Measurements from ENCODE around the gene EIF1. TPM values are rescaled to one million over a fixed set of nuclear protein-coding genes. Genes with fewer than 3 reads are reported as not detected.

The EIF1 gene
- total RNA-seq, 5 donors from 2014 or later (not counting 1 experiment from before 2014, with no cell fraction given): 962 to 2,431 (median 988) TPM

- Histone ChIP-seq H3K4me3 (ENCODE audit: control insufficient read depth in 1 of 2, extremely low read depth in 1 of 2, low read length in 1 of 2) (no peak overlapping the region), H3K4me1 (ENCODE audit: control insufficient read depth in 1 of 2, extremely low read depth in 1 of 2, insufficient read depth in 2 of 2, low read length in 2 of 2) (peaks cover 2 to 25% of the 10 kb centered on the region in 2 experiments), H3K27ac (ENCODE audit: low read length) (no peak overlapping the region), H3K9me3 (no peaks in the 10 kb centered on the region), H3K27me3 (replicated peaks in 1 of 2; ENCODE audit: control insufficient read depth in 2 of 2, extremely low read depth in 1 of 2, insufficient read depth in 2 of 2, low read length in 1 of 2) (peaks cover 2 to 59% of the 10 kb centered on the region in 2 experiments), H3K36me3 (ENCODE audit: control insufficient read depth in 2 of 2, extremely low read depth in 1 of 2, insufficient read depth in 1 of 2, low read length in 1 of 2) (no peaks in the 10 kb centered on the region)
- peaks cover 0 to 12% (median 4%) of the 10 kb centered on the region in 3 donors for H3K4me1 Mint-ChIP-seq
- peak overlapping the region in 1 of 2 donors; percentile 36 for H3K27ac Mint-ChIP-seq
- peak in 3 of 35 experiments; percentile 13 to 36 (median 18) for DNase-seq
- POLR2A ChIA-PET: interaction anchor here in 1 of 2 donors (0.5 kb wide), 1 partner anchor 62 kb away, joined by 3 read pairs; no protein-coding TSS in a partner anchor
- peak overlapping the region in 1 of 3 donors; percentile 24 for H3K4me3 Mint-ChIP-seq
- WGBS (ENCODE audit: insufficient coverage): 59% methylated on average over 9 of the region's 17 CpGs
- peaks cover 35 to 46% of the 10 kb centered on the region in 2 donors for H3K27me3 Mint-ChIP-seq
- peak in 2 of 4 experiments; percentile 11 to 36 for ATAC-seq (replicated peaks in 1 of 4)
- H3K9me3 Mint-ChIP-seq: no peaks in the 10 kb centered on the region
- CTCF ChIA-PET: interaction anchor here (0.6 to 1.4 kb wide), 8 partner anchors 17 to 324 kb away, joined by 3 to 10 read pairs (median 5); partner anchors contain the start of gene KLHL11 (in 1 of the 2)
- no peaks in the 10 kb centered on the region for H3K36me3 Mint-ChIP-seq
Measured at GRCh38 chr17:41736983-41737679, 48.4 kb downstream of the EIF1 start.

GRCh38 chr17:41737680-41738023, 49.0 kb downstream of the EIF1 start:
- ChIA-PET CTCF (interaction anchor here (0.6 to 1.4 kb wide), 7 partner anchors 18 to 324 kb away, joined by 3 to 10 read pairs (median 6); partner anchors contain the start of gene KLHL11 (in 1 of the 2)), POLR2A (interaction anchor here in 1 of 2 donors (0.5 kb wide), 1 partner anchor 62 kb away, joined by 3 read pairs; no protein-coding TSS in a partner anchor)
- 60% methylated on average over 3 of the region's 5 CpGs for WGBS (ENCODE audit: insufficient coverage)

GRCh38 chr17:41738077-41738800, 49.6 kb downstream of the EIF1 start:
- ChIA-PET POLR2A (no interaction called here), CTCF (interaction anchor here (0.6 to 1.4 kb wide), 6 partner anchors 59 to 323 kb away, joined by 3 to 10 read pairs (median 5); partner anchors contain the start of gene KLHL11 (in 1 of the 2))
- ATAC-seq (replicated peaks in 1 of 4) (peak; percentile 83 to 94 (median 90)), DNase-seq (peak; percentile 38 to 89 (median 69))
- 39% methylated on average over 3 of the region's 10 CpGs for WGBS (ENCODE audit: insufficient coverage)
- Histone ChIP-seq H3K27ac (ENCODE audit: low read length) (no peak overlapping the region), H3K27me3 (replicated peaks in 1 of 2; ENCODE audit: control insufficient read depth in 2 of 2, extremely low read depth in 1 of 2, insufficient read depth in 2 of 2, low read length in 1 of 2) (peaks cover 0 to 47% of the 10 kb centered on the region in 2 experiments), H3K36me3 (ENCODE audit: control insufficient read depth in 2 of 2, extremely low read depth in 1 of 2, insufficient read depth in 1 of 2, low read length in 1 of 2) (no peaks in the 10 kb centered on the region), H3K9me3 (no peaks in the 10 kb centered on the region), H3K4me1 (ENCODE audit: control insufficient read depth in 1 of 2, extremely low read depth in 1 of 2, insufficient read depth in 2 of 2, low read length in 2 of 2) (peaks cover 2 to 25% of the 10 kb centered on the region in 2 experiments), H3K4me3 (ENCODE audit: control insufficient read depth in 1 of 2, extremely low read depth in 1 of 2, low read length in 1 of 2) (no peak overlapping the region)
- Mint-ChIP-seq H3K27ac (no peak overlapping the region), H3K36me3 (no peaks in the 10 kb centered on the region), H3K4me1 (peaks cover 0 to 12% (median 4%) of the 10 kb centered on the region in 3 donors), H3K27me3 (peaks cover 29 to 39% of the 10 kb centered on the region in 2 donors), H3K4me3 (no peak overlapping the region), H3K9me3 (no peaks in the 10 kb centered on the region)

More at GRCh38 chr17:41737680-41738023, 49.0 kb downstream of the EIF1 start:
- peak overlapping the region in 1 of 2 donors; percentile 36 for H3K27ac Mint-ChIP-seq
- H3K9me3 Mint-ChIP-seq: no peaks in the 10 kb centered on the region
- peak overlapping the region in 1 of 3 donors; percentile 24 for H3K4me3 Mint-ChIP-seq
- peaks cover 2 to 25% of the 10 kb centered on the region in 2 experiments for H3K4me1 ChIP-seq (ENCODE audit: control insufficient read depth in 1 of 2, extremely low read depth in 1 of 2, insufficient read depth in 2 of 2, low read length in 2 of 2)
- no peaks in the 10 kb centered on the region for H3K9me3 ChIP-seq
- peak in 1 of 35 experiments; percentile 17 for DNase-seq
- peaks cover 0 to 12% (median 4%) of the 10 kb centered on the region in 3 donors for H3K4me1 Mint-ChIP-seq
- H3K36me3 Mint-ChIP-seq: no peaks in the 10 kb centered on the region
- peaks cover 0 to 53% of the 10 kb centered on the region in 2 experiments for H3K27me3 ChIP-seq (replicated peaks in 1 of 2; ENCODE audit: control insufficient read depth in 2 of 2, extremely low read depth in 1 of 2, insufficient read depth in 2 of 2, low read length in 1 of 2)
- ATAC-seq (replicated peaks in 1 of 4): peak; percentile 10 to 42 (median 14)
- H3K27ac ChIP-seq (ENCODE audit: low read length): no peak overlapping the region
- no peak overlapping the region for H3K4me3 ChIP-seq (ENCODE audit: control insufficient read depth in 1 of 2, extremely low read depth in 1 of 2, low read length in 1 of 2)
- peaks cover 30 to 41% of the 10 kb centered on the region in 2 donors for H3K27me3 Mint-ChIP-seq
- H3K36me3 ChIP-seq (ENCODE audit: control insufficient read depth in 2 of 2, extremely low read depth in 1 of 2, insufficient read depth in 1 of 2, low read length in 1 of 2): no peaks in the 10 kb centered on the region

- peaks cover 2 to 23% of the 10 kb centered on the region in 2 experiments for H3K4me1 ChIP-seq (ENCODE audit: control insufficient read depth in 1 of 2, extremely low read depth in 1 of 2, insufficient read depth in 2 of 2, low read length in 2 of 2)
- no peak overlapping the region for H3K4me3 ChIP-seq (ENCODE audit: control insufficient read depth in 1 of 2, extremely low read depth in 1 of 2, low read length in 1 of 2)
- no peak overlapping the region for H3K27ac Mint-ChIP-seq
- 100% methylated on average over 4 of the region's 5 CpGs for WGBS (ENCODE audit: insufficient coverage)
- no peak overlapping the region for H3K4me3 Mint-ChIP-seq
- no peak overlapping the region for H3K27ac ChIP-seq (ENCODE audit: low read length)
- no peaks in the 10 kb centered on the region for H3K36me3 Mint-ChIP-seq
- ATAC-seq (replicated peaks in 1 of 4) (no peak), DNase-seq (no peak)
- H3K4me1 Mint-ChIP-seq: peaks cover 0 to 10% (median 2%) of the 10 kb centered on the region in 3 donors
- H3K9me3 Mint-ChIP-seq: no peaks in the 10 kb centered on the region
- H3K36me3 ChIP-seq (ENCODE audit: control insufficient read depth in 2 of 2, extremely low read depth in 1 of 2, insufficient read depth in 1 of 2, low read length in 1 of 2): no peaks in the 10 kb centered on the region
- H3K9me3 ChIP-seq: no peaks in the 10 kb centered on the region
- H3K27me3 Mint-ChIP-seq: peaks cover 26 to 36% of the 10 kb centered on the region in 2 donors
- peaks cover 0 to 43% of the 10 kb centered on the region in 2 experiments for H3K27me3 ChIP-seq (replicated peaks in 1 of 2; ENCODE audit: control insufficient read depth in 2 of 2, extremely low read depth in 1 of 2, insufficient read depth in 2 of 2, low read length in 1 of 2)
- CTCF ChIA-PET: no interaction called here
- POLR2A ChIA-PET: no interaction called here
Measured at GRCh38 chr17:41738801-41739112, 50.1 kb downstream of the EIF1 start.

- Mint-ChIP-seq H3K9me3 (no peaks in the 10 kb centered on the region), H3K4me3 (no peak overlapping the region), H3K36me3 (no peaks in the 10 kb centered on the region), H3K4me1 (peaks cover 0 to 8% (median 2%) of the 10 kb centered on the region in 3 donors), H3K27me3 (peaks cover 26 to 30% of the 10 kb centered on the region in 2 donors), H3K27ac (no peak overlapping the region)
- ATAC-seq (replicated peaks in 1 of 4) (no peak), DNase-seq (no peak)
- Histone ChIP-seq H3K27ac (ENCODE audit: low read length) (no peak overlapping the region), H3K4me1 (ENCODE audit: control insufficient read depth in 1 of 2, extremely low read depth in 1 of 2, insufficient read depth in 2 of 2, low read length in 2 of 2) (peaks cover 0 to 13% of the 10 kb centered on the region in 2 experiments), H3K9me3 (no peaks in the 10 kb centered on the region), H3K4me3 (ENCODE audit: control insufficient read depth in 1 of 2, extremely low read depth in 1 of 2, low read length in 1 of 2) (no peak overlapping the region), H3K36me3 (ENCODE audit: control insufficient read depth in 2 of 2, extremely low read depth in 1 of 2, insufficient read depth in 1 of 2, low read length in 1 of 2) (no peaks in the 10 kb centered on the region), H3K27me3 (replicated peaks in 1 of 2; ENCODE audit: control insufficient read depth in 2 of 2, extremely low read depth in 1 of 2, insufficient read depth in 2 of 2, low read length in 1 of 2) (peaks cover 0 to 33% of the 10 kb centered on the region in 2 experiments)
- POLR2A ChIA-PET: no interaction called here
- 68% methylated on average over 3 of the region's 9 CpGs for WGBS (ENCODE audit: insufficient coverage)
- CTCF ChIA-PET: no interaction called here
Measured at GRCh38 chr17:41739661-41740352, 51.1 kb downstream of the EIF1 start.

GRCh38 chr17:41740506-41740905, 51.8 kb downstream of the EIF1 start:
- H3K9me3 ChIP-seq: no peaks in the 10 kb centered on the region
- Mint-ChIP-seq H3K4me3 (no peak overlapping the region), H3K4me1 (peaks cover 0 to 4% (median 0%) of the 10 kb centered on the region in 3 donors), H3K27ac (no peak overlapping the region), H3K36me3 (no peaks in the 10 kb centered on the region), H3K27me3 (peaks cover 21 to 24% of the 10 kb centered on the region in 2 donors), H3K9me3 (no peaks in the 10 kb centered on the region)
- ChIA-PET CTCF (no interaction called here), POLR2A (no interaction called here)
- no CpG with 5 or more reads among the region's 5 CpGs for WGBS (ENCODE audit: insufficient coverage)
- no peak overlapping the region for H3K27ac ChIP-seq (ENCODE audit: low read length)
- DNase-seq: no peak
- H3K27me3 ChIP-seq (replicated peaks in 1 of 2; ENCODE audit: control insufficient read depth in 2 of 2, extremely low read depth in 1 of 2, insufficient read depth in 2 of 2, low read length in 1 of 2): peaks cover 0 to 26% of the 10 kb centered on the region in 2 experiments
- no peak overlapping the region for H3K4me3 ChIP-seq (ENCODE audit: control insufficient read depth in 1 of 2, extremely low read depth in 1 of 2, low read length in 1 of 2)
- no peaks in the 10 kb centered on the region for H3K36me3 ChIP-seq (ENCODE audit: control insufficient read depth in 2 of 2, extremely low read depth in 1 of 2, insufficient read depth in 1 of 2, low read length in 1 of 2)
- peaks cover 0 to 8% of the 10 kb centered on the region in 2 experiments for H3K4me1 ChIP-seq (ENCODE audit: control insufficient read depth in 1 of 2, extremely low read depth in 1 of 2, insufficient read depth in 2 of 2, low read length in 2 of 2)
- ATAC-seq (replicated peaks in 1 of 4): no peak
